Measurements from ENCODE around the gene CFAP74.

The CFAP74 gene

DNA sequence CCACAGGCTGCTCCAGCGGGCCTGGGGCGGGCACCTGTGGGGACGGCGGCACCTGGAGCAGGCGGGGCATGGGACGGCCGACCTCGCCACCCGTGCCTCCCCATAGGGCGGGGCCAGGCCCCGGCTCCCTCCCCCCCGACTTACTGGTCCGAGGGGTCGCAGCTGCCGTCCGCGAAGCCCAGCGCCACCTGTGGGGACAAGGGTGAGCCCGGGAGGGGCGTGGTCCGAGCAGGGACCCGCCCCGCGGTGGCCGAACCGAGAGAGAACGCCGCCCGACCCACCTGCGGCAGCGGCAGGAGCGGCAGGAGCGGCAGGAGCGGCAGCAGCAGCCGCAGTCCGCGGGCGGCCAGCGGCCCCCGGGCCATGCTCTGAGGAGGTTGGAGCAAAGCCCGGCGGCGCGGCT is 84.7 kb downstream of the CFAP74 start, which contains the start of gene TMEM52:
TMEM52 (minus strand) TSS at position 379 of the 403 bp plus-strand sequence; CDS start at position 365, 14 bp downstream.
- peak within 1 kb of the TSS; percentile 31 for H3K4me3 ChIP-seq (ENCODE audit: control insufficient read depth, low read depth, low read length)
- no peak for DNase-seq (ENCODE audit: low read depth)
- TF ChIP-seq, protein P1, sequence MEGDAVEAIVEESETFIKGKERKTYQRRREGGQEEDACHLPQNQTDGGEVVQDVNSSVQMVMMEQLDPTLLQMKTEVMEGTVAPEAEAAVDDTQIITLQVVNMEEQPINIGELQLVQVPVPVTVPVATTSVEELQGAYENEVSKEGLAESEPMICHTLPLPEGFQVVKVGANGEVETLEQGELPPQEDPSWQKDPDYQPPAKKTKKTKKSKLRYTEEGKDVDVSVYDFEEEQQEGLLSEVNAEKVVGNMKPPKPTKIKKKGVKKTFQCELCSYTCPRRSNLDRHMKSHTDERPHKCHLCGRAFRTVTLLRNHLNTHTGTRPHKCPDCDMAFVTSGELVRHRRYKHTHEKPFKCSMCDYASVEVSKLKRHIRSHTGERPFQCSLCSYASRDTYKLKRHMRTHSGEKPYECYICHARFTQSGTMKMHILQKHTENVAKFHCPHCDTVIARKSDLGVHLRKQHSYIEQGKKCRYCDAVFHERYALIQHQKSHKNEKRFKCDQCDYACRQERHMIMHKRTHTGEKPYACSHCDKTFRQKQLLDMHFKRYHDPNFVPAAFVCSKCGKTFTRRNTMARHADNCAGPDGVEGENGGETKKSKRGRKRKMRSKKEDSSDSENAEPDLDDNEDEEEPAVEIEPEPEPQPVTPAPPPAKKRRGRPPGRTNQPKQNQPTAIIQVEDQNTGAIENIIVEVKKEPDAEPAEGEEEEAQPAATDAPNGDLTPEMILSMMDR (IDR thresholded peaks at IDR 0.05; ENCODE audit: control insufficient read depth, insufficient read depth, low read depth, low read length, missing control alignments), result no peak

DNA sequence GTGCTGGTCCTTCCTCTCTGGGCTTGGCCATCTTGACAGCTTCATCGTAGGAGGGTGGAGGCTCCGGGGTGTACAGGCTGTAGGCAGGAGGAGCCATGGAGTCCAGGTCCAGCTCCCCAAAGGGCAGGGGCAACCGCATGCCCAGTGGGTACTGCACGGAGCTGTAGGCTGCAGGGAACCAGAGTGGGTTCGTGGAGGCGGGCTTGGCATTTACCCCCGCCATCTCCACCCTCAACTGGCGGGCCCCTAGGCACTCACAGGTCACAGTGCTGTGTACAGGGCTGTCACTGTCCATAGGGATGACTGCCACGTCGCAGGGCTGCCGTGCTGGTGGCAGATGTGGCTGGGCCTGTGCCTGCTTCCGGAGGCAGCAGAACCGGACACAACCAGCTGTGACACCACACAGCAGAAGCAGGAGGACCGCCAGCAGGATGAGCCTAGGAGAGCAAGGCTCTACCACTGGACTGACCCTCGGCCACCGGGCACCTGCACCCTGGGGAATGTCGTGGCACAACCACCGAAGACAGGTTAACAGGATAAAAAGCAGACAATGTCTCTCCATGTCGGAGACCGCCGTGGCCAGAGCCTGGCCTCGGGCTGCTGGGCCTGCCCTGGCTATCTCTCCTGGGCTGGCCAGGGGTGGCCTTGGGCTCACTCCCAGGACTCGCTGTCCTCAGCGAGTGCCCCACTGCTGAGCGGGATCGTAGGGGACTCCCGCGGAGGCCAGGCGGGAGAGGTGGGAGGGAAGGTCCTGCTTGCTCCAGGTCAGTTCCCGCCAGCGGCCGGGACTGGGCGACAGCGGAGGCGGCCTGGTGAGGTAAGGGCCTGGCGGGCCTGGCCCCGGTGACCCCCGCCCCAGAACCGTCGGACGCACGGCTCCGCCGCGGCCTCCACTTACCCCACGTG is 85.3 kb downstream of the CFAP74 start:
- no peak for DNase-seq (ENCODE audit: low read depth)
- TF ChIP-seq, protein P1 (IDR thresholded peaks at IDR 0.05; ENCODE audit: control insufficient read depth, insufficient read depth, low read depth, low read length, missing control alignments), result no peak
- no peak overlapping the region for H3K4me3 ChIP-seq (ENCODE audit: control insufficient read depth, low read depth, low read length)

DNA sequence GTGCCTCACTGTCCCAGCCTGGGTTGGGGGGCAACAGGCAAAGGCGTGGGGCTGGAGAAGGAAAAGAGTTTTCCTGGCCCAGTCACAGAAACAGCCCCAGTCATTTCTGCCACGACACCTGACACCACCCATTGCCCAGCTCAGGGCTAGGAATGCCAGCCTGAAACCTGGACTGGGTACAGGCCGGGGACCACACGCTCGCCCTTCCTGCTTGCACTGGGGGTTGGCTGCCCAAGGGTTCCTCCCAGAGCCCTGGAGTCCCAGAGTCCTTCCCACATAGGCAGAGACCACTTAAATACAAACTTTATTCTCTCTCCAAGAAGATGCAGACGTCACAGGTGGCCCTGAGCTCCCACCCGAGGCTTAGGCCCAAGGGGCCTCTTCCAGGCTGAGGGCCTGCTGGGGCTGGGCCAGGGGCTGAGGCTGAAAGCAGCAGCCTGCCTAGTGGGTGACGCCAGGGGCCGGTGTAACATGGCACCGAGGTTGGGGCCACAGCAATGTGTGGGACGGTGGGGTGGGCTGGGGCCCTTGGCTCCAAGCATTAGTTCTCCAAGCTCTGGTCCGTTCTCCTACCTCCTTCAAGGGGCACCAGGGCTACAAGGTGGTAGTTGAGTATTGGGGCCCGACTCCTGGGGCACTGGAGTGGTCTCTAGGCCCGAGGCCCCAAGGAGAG is 86.1 kb downstream of the CFAP74 start:
- TF ChIP-seq, protein P1 (IDR thresholded peaks at IDR 0.05; ENCODE audit: control insufficient read depth, insufficient read depth, low read depth, low read length, missing control alignments), result no peak
- no peak for DNase-seq (ENCODE audit: low read depth)

DNA sequence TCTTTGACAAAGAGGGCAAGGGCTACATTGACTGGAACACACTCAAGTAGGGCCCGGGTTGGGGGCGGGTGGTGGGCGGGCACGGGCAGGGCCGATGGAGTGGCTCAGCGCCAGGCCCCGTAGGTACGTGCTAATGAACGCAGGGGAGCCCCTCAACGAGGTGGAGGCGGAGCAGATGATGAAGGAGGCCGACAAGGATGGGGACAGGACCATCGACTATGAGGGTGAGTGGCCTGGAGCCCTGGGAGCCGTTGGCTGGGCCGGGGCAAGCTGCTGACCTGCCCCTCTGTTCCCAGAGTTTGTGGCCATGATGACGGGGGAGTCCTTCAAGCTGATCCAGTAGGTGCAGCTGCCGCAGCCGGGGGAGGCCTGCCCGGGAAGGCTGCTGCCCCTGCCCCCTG is 86.7 kb downstream of the CFAP74 start:
- no peak for DNase-seq (ENCODE audit: low read depth)
- TF ChIP-seq, protein P1 (IDR thresholded peaks at IDR 0.05; ENCODE audit: control insufficient read depth, insufficient read depth, low read depth, low read length, missing control alignments), result no peak
- H3K4me3 ChIP-seq (ENCODE audit: control insufficient read depth, low read depth, low read length), result no peak overlapping the region

More for the DNA sequence above, 86.1 kb downstream of the CFAP74 start:
- no peak overlapping the region for H3K4me3 ChIP-seq (ENCODE audit: control insufficient read depth, low read depth, low read length)

DNA sequence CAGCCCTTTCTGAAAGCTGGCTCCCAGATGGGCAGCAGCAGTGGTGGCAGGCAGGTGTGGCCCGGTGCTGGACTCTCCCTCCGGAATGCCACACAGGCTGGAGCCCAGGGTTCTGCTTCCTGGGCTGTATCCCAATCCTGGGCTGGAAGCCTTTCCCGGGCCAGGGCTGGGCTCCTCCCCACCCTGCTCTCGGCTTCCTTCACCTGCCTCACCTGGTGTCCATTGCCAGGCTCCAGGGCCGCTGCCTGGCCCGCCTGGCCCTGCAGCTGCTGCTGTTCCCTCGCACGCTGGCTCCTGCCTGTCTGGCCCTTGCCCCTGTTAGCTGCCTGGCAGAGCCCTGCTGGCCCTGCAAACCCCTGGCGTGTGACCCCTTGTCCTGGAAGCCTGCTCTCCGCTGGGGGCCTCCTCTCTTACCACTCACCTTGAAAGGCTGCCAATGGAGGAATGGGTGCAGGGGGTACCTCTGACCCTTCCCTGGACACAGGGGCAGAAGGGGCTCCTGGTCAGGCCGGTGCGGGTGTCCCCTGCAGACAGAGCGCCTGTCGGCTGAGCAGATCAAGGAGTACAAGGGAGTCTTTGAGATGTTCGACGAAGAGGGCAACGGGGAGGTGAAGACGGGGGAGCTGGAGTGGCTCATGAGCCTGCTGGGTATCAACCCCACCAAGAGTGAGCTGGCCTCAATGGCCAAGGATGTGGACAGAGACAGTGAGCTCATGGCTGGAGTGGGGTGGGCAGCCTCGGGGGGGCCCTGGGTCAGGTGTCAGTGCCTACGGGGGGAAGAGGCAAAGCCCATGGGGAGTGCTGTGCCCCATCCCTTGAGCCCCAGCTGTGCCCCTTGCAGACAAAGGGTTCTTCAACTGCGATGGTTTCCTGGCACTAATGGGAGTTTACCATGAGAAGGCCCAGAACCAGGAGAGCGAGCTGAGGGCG is 87.4 kb downstream of the CFAP74 start:
- no peak for DNase-seq (ENCODE audit: low read depth)
- TF ChIP-seq, protein P1 (IDR thresholded peaks at IDR 0.05; ENCODE audit: control insufficient read depth, insufficient read depth, low read depth, low read length, missing control alignments), result no peak
- H3K4me3 ChIP-seq (ENCODE audit: control insufficient read depth, low read depth, low read length), result no peak overlapping the region
